GM18870 (cell line): Measurements from ENCODE around the gene UST.
"Not testable (repeated sequence)": the region's sequence is repeated elsewhere in the genome, so short reads cannot be mapped to it uniquely, and the experiment has no call there.

ENCODE experiments used
- ATAC-seq: cut with Tn5 transposase; IDR thresholded peaks from one replicate; pipeline ENCODE4 v1.9.1; 2021; ENCODE audit warnings: moderate library complexity; ENCODE audit not compliant: unreplicated experiment

UST gene

GRCh38 chr6:148934539-148934938 is 187.7 kb downstream of the UST start:
- ATAC-seq = no peak

- ATAC-seq = no peak
Measured at GRCh38 chr6:148934961-148935360, 188.1 kb downstream of the UST start.

- no peak for ATAC-seq
Measured at GRCh38 chr6:148935705-148936435, 189.0 kb downstream of the UST start.

- ATAC-seq = no peak
Measured at GRCh38 chr6:148943451-148943850, 196.6 kb downstream of the UST start.

- no peak for ATAC-seq
Measured at GRCh38 chr6:148944608-148945007, 197.8 kb downstream of the UST start.

- no peak for ATAC-seq
Measured at GRCh38 chr6:148945301-148946021, 198.6 kb downstream of the UST start.

GRCh38 chr6:148947621-148948444 is 201.0 kb downstream of the UST start:
- ATAC-seq = peak; percentile 63

GRCh38 chr6:148951662-148952061 is 204.8 kb downstream of the UST start:
- no peak for ATAC-seq

- no peak for ATAC-seq
Measured at GRCh38 chr6:148952147-148953035, 205.6 kb downstream of the UST start.

GRCh38 chr6:148954461-148954860 is 207.6 kb downstream of the UST start:
- ATAC-seq = no peak

GRCh38 chr6:148954934-148955333 is 208.1 kb downstream of the UST start:
- ATAC-seq = no peak

- no peak for ATAC-seq
Measured at GRCh38 chr6:148955441-148955840, 208.6 kb downstream of the UST start.

GRCh38 chr6:148956163-148956562 is 209.3 kb downstream of the UST start:
- not testable (repeated sequence) for ATAC-seq

GRCh38 chr6:148957752-148958151 is 210.9 kb downstream of the UST start:
- ATAC-seq = no peak

- no peak for ATAC-seq
Measured at GRCh38 chr6:148959008-148959407, 212.2 kb downstream of the UST start.

- no peak for ATAC-seq
Measured at GRCh38 chr6:148959501-148959900, 212.7 kb downstream of the UST start.

GRCh38 chr6:148962854-148963515 is 216.2 kb downstream of the UST start:
- ATAC-seq = no peak

- no peak for ATAC-seq
Measured at GRCh38 chr6:148963738-148964137, 216.9 kb downstream of the UST start.

- no peak for ATAC-seq
Measured at GRCh38 chr6:148964467-148964866, 217.6 kb downstream of the UST start.

GRCh38 chr6:148965287-148965686 is 218.5 kb downstream of the UST start:
- ATAC-seq = no peak
